ENCODE measurements around the gene PIK3IP1.
A peak's percentile ranks its signal among the peaks of the same experiment; 100 is the strongest.
"Not testable (repeated sequence)": the region's sequence is repeated elsewhere in the genome, so short reads cannot be mapped to it uniquely, and the experiment has no call there.

The PIK3IP1 gene, protein sequence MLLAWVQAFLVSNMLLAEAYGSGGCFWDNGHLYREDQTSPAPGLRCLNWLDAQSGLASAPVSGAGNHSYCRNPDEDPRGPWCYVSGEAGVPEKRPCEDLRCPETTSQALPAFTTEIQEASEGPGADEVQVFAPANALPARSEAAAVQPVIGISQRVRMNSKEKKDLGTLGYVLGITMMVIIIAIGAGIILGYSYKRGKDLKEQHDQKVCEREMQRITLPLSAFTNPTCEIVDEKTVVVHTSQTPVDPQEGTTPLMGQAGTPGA

DNA sequence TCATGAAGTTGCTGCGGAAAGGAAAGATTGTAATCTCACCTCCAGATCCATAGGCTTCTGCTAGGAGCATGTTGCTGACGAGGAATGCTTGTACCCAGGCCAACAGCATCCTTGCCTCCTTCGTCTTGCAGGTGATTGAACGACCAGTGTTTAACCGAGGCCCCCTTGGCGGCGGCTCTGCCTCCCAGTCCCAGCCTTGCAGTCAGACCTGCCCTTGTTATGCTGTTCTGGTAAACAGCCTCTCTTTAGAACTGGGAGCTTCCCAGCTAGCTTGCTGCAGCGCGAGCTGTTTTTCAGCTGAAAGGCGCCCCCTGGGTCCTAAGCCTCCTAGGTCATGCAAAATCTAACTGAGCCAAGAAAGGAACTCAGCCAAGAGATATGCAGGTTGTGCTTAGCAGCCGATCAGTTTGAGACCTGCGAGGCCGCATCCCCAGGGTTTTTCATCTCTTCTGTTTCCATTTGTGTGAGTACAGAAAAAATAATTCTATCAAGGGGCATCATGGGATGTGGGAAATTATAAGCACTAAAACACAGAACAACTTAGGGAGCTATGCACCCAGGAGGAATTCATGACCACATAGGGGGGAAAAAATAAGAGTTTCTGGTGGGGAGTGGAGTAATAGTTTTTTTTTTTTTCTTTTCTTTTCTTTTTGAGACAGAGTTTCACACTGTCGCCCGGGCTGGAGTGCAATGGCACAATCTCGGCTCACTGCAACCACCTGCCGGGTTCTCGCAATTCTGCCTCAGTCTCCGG is at the start of gene PIK3IP1:
PIK3IP1 (minus strand) TSS at position 253 of the 754 bp plus-strand sequence; CDS start at position 109, 144 bp downstream.
- peak; percentile 88 for DNase-seq

DNA sequence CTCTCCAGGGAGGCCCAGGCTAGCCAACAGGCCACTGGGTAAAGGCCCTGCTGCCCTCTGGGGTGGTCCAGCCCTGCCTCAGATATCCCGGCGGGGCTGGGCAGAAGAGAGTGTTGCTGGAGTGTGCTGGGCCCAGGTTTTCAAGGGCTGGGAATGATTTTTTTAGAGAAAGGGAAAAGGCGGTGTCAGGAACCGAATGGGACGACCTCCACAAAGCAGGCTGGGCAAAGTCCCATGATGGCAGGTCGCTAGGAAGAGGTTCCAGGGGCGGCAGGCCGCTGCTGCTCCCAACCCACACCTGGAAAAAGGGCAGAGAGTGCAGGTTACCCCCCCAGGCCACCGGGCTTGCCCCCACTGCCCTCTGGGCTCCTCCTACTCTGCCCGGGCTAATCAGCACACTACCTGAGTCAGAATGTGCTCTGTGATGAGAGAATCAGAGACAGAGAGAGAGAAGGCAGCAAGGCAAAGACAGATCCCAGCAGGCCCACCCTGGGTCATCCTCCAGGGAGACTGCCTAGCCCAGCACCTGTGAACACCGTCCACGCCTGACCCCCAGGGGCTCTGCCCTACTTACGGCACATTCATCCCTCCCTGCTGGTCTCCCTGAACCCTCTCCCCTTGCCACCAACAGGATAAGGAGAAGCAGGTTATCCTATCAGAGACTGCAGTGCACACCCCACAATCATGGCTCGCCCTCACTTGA is 49.2 kb upstream of the PIK3IP1 start:
- no peak for DNase-seq

DNA sequence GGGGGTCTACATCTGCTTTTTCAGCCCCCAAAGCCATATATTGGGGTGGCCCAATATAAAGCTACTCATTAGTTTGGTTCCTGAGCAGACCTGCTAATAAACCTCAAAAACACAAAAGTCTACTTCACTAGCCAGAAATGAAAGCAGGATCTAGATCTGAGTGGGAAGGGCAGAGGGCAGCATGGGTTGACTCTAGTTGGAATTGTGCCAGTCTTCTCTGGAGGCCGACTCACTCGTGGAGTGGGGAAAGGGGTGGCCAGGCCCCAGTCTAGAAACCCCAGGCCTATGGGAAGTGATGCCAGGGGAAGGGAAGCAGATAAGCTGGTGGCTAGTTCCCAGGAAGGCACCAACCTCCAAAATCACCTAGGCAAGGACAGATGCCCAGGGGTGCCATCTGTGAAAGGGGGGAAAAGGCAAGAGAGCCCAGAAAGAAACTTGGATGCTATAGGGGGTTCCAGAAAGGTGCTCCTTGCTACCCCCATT is 48.5 kb upstream of the PIK3IP1 start:
- DNase-seq: no peak

DNA sequence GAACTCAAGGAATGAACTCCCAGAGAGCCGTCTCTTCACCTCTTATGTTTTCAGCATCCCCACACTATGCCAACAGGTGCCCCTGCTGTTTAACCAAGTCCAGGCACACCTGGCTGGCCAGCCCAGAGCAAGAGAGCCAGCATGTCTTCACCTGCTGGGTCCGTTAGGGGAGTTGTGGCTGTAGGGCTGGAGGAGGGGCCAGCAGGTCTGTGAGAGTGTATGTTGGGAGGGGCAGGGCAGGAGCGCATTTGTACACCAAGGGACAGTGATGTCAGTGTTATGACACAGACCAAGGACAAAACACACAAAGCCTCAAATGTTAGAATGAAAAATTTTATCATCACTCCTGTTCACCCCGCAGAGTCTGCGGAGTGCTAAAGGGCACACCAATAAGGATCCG is 48.1 kb upstream of the PIK3IP1 start:
- no peak for DNase-seq

DNA sequence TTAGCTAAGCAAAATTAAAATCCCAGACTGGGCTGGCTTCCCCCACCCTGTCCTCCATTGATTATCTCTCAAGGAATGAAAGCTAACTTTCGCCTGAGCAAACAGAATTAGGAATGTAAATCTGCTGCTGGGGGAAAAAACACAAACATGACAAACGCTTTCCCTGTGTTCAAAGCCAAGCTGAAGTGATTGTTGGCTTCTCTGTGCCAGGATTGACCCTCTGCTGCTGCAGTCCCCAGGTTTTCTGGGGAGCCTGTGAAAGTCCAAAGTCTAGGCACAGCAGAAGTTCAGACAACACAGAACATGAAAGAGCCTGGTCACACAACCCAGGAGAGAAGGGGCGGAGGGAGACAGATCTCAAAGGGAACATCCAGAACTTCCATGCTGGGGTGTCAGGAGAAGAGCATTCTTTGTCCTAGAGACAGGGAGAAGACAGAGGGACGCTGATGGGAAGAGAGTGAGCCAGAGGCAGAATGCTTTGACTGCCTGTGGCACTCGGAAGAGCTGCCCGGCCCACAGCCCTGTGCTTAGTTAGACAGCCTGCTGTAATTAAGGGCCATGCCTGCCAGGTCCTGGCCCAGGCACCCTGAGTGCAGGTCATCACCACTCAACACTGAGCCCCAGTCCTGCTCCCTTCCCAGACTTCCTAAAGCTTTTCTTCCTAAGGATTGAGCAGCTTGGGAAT is 47.0 kb upstream of the PIK3IP1 start:
- no peak for DNase-seq

DNA sequence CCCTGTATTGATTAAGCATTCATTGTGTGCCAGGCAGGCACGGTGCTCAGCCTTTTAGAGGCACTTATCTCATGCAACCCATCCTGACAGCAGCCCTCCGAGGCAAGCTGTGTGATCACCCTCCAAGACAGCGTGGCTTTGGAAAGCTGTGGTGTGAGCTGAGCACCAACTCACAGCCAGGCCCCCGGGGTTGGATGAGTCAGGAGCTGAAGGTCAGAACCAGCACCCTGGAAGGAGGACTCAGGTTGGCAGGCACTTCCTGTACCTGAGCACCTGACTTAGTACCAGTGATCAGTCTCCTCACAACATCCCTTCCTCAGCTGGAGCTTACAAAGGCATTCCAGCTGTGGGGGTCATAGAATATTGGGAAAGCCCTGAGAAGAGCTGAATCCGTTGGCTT is 44.9 kb upstream of the PIK3IP1 start:
- DNase-seq: no peak

DNA sequence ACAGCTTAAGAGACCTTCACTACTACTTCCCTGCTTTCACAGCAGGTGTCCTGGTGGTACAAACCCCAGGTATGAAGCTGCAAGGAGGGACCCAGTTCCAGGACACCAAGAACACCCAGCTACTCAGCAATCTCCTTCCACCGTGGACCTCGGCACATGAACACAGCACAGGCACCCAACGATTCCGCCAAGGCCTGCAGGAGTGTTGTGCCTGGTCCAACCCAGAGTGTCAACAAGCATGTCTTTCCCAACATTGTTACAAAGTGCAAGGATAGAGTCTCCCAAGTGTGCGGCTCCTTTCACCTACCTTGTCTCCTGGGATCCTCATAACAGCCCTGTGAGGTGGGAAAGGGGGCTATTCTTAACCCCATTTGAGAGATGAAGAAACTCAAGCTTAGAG is 42.0 kb upstream of the PIK3IP1 start:
- DNase-seq: no peak

DNA sequence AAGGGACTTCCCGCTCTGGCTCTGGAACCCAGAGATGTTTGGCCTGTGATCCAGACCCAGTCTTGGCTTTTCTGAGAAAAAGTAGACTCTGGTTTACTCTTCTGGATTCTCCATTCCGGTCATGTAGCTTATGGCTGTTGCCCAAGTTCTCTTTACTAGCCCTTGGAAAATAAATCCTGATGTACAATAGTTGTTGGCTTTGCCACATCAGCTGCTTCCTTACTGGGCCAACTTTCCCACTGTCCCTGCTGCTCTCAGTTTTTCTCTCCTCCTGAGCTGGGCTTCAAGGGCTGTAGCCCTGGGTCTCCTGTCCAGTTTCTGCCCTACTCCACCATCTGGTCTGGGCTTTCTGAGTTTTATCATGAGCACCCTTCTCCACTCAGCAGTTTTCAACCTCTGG is 41.4 kb upstream of the PIK3IP1 start:
- DNase-seq: no peak

DNA sequence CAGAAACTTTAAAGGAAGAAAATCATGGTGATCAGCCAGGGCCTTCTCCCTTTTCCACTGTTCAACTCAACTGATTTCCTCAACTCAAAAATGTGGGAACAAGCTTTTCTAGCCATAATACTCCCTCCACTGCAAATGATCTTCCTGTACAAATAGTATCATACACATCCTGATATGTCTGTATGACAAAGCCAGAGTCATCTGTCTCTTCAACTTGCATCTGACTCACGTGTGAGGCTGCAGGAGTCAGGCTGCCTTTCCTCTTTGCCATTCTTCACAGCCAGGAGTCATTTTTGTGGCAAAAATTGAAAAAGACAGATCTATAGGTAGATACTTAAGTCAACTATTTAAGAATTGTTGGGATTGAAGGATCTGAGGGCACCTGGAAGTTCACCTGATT is 40.6 kb upstream of the PIK3IP1 start:
- DNase-seq: no peak

DNA sequence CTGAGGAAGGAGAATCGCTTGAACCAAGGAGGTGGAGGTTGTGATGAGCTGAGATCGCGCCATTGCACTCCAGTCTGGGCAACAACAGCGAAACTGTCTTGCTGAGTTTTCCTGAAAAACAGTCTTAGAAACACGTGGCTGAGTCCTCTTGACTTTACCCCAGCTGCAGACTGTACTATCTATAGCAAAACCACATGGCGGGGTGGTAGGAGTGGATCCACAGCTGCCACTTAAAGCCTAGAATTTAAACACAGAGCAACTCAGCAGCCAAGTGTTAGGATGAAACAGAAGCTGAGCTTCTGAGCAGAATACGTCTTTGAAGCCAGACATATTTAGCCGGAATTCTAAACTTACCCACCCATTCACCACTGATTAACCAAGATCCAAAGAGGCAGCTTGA is 39.7 kb upstream of the PIK3IP1 start:
- no peak for DNase-seq

DNA sequence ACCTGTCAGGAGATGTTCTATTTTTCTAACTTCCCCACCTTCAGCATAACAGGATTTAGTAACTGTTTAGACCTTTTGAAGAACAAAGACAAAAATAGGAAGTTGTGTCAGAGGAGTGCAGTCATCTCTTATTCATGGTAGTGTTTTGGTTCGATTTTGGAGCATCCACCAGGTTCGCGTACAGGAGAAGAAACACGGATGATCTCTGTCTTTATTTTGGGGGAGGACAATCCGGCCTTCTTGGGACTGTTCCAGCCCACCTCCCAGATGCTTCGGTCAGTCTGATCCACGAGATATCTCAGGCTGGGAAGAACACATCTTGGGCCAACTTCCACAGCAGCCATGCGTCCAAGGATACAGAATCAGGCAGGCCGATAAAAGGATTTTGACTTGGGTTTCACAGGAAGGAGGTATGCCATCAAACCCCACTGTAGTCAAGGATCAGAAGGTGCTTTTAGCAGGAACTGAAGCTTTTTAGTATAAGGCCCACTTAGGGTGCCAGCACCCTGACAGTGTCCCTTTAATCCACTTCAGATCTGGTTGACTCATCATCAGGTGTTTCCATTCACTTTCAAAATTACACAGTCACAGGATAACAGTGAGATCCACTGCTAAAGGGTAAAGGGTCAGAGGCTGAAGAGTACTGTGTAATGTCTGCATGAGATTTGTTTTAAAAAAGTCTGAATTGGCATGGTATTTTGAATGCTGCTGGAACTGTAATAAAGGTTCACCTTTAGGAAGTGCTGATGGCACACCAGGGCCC is 37.3 kb upstream of the PIK3IP1 start:
- DNase-seq: no peak

DNA sequence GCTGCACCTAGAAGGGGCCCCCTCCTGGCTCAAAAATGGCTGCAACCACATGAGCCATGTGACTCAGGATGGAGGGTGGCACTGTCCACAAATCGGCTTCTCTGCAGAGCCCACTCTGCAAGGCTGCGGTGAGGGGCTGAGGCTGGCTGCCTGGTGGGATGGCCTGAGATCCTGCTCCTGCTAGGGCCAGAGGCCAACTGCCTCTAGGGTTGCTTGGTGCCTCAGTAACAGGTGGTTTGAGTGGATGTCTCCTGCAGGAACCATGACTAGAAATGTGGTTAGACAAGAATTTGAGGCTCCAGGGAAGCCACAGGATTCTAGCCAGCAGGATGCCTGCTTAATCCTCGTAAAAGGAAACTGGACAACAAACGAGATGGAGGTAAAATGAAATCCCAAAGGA is 36.7 kb upstream of the PIK3IP1 start:
- no peak for DNase-seq

DNA sequence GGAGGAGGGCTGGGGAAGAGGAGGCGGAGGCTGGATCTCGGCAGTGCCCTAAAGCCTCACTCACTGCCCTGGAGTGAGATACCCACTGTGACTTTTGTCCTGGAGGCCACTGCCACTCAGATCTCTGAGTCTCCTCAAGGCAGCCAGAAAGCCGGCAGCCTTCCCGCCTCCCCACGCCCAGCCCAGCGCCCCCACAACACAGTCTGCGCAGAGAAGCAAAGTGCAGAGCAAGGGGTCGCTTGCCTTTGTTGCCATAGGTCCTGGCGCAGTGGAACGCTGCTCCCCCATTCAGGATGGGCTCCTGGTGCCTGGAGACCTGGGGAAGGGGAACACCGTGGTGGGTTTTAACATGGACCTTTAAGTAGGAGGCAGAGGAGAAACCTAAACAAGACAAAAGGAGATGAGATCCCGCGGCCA is 36.3 kb upstream of the PIK3IP1 start:
- DNase-seq: no peak

DNA sequence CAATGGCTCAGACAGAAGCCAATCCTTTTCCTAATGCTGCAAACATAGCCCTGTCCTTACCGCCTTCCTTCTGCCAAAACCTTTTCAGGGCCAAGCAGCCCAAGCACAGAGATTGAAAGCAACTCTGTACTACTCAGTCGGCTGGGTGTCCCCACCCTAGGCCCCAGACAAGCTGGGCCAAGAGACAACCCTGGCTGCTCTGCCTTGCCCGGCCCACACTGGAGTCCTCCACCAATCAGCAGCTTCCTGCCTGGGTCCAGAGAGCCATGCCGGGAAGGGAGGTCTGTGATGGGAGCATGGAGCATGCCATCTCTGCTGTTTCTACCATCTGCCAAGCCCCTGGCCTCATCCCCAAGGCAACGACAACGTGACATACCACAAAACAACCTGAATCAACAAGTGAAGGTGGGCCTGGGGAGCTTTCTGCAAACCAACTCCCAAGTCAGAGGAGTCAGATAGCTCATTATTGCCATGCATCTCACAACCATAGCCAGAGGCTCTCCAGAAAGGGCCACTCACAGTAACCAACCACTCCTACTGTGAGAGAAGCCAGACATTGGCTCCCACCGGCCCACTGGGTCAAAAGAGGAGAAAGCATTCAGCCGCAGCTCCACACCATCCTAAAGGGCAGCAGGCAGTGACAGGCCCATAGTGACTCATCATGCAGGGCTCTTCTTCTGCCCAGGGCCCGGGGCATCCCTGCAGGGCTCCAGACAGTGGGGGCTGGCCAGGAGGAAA is 35.7 kb upstream of the PIK3IP1 start:
- no peak for DNase-seq

DNA sequence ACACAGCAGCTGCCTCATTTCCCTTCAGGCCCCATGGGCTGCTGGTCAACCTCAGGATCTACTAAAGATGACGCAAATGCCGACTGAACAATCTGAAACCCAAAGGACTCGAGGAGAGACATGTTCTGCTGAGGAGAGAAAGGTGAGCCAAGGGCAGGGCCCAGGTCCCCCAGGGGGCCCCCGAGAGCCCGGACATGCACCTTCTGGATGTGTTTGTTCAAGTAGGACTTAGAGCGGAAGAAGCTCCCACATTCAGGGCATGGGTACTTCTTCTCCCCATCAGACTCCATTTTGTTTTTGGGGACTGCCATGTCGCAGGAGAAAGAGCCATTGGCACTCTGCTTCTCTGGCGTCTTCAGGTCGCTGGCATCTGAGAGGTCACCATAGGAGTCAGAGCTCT is 34.6 kb upstream of the PIK3IP1 start:
- DNase-seq: no peak

DNA sequence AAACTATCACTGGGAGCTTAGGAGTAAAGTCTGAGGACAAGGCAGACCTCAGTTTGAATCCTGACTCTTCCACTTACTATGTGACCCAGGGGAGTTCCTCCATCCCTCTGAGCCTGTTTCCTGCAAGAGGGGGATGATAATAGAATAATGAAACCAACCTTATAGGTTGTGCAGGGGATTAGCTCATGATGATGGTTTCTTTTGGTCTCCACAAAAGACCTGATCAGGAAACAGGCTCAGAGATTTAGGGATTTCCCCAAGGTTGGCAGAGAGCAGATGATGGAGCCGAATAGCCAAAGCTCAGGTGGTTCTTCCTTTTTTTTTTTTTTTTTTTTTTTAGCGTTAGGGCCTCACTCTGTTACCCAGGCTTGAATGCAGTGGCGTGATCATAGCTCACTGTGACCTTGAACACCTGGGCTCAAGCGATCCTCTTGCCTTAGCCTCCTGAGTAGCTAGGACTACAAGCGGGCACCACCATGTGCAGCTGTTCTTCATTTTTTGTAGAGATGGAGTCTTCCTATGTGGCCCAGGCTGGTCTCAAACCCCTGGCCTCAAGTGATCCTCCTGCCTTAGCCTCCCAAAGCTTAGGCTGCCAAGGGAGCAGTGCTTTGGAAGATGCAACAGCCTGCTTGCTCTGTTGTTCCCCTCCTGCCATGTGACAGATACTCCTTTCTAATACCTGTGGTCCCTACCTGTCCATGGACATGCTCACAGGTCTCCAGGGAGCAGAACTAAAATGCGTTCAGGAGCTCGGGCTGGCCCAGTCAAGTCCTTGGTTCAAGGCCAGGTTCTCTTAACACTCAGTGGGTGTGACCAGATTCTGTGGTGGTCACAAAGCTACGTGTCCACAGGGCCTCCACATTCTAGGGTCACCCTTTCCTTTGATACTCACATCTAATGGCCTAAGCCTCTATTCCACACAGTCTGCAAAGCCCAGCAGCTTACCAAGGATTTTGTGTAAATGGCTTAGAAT is 31.6 kb upstream of the PIK3IP1 start:
- DNase-seq: no peak

DNA sequence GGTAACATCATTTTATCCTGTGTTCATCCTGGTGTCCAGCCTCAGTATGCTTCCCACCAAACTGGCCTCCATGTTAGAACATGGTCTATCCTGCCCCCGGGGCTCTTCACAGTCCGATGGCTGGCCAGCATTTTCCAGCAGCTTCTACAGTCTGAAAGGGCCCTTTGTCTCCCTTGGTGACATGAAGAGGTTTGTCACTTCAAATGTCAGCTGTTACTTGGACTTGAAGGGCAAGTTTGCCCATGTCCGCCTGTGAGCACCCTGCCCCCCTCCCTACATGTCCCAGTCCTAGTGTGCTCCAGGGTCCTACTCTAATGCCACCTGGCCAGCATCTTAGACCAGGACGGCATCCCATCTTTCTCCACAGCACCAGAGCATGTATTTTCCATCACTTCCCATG is 29.1 kb upstream of the PIK3IP1 start:
- no peak for DNase-seq

DNA sequence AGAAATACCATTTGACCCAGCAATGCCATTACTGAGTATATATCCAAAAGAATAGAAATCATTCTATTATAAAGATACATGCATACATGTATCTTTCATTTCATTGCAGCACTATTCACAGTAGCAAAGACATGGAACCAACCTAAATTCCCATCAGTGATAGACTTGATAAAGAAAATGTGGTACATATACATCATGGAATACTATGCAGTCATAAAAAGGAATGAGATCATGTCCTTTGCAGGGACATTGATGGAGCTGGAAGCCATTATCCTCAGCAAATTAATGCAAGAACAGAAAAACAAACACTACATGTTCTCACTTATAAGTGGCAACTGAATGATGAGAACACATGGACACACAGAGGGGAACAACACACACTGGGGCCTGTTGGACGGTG is 21.9 kb upstream of the PIK3IP1 start:
- DNase-seq: not testable (repeated sequence)

DNA sequence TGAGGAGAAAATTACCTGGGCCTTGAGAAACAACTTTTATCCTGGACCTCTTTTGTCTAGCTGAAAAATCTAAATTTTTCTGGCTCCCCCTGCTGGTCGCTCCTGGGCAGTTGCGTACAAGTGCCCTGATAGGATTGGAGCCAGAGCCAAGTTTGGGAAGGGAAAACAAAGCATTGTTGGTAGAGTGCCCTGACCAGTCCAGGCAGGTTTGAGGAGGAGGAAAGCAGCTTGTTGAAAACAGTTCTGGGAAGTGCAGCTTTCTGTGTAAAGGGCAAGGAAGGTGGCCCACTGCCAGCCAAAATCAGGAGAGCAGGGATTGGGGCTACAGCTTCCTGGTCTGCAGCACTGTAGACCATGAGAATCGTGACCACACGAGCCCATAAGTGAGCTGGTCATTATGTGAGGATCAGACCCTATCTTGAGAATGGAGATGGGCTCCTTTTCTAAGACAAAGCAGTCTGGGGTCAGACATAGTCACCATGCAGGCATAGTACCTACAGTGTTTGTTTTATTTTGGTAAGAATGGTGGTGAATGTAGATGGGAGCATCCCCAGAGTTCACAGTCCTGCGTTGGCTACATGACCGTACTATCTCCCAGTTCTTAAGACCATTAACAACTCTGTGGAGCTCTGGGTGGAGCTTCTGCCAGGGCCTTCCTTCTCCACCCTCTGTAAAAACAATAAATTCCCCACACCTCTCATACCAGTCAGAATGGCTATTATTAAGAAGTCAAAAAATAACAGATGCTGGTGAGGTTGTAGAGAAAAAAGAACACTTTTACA is 21.3 kb upstream of the PIK3IP1 start:
- DNase-seq: peak; percentile 67

DNA sequence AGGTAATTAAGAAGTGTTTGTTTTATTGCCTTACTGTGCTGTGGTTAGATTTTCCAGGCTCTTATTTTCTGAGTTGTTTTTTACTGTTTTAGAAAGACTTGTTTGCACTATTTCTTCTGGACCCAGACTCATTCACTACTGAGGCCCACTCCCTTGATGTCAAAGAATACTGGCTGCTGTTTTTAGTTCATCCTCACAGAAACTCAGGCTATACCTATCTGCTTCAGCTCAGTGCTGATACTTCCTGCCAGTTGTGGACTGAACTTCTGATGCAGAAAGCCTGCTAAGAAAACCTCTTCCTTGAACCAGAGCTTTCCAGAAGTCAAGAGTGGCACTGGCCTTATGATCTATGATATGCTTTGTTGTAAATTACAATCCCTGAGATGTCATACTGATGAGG is 15.9 kb upstream of the PIK3IP1 start:
- no peak for DNase-seq
